HCT116 (cell line): ENCODE measurements around the gene GPR63. TPM values are rescaled to one million over a fixed set of nuclear protein-coding genes. Genes with fewer than 3 reads are reported as not detected.

ENCODE experiments used
- ATAC-seq: fragments of 200-7000 bp; cut with Tn5 transposase; 2 replicates; pipeline ENCODE4 v1.9.1; 2020; ENCODE audit warnings: mild to moderate bottlenecking, moderate library complexity
- BruUV-seq: library from RNA; stranded (reverse); fragments of 400-500 nt; replicated peaks from 2 replicates; lab custom pipeline; 2021; lab: Mats Ljungman, UMichigan
- CTCF ChIA-PET: fragments of 300-600 bp; sonication (Branson Sonifier 250); formaldehyde crosslinking; loops from one replicate; lab custom pipeline; 2021; ENCODE audit warnings: antibody characterized with exemption; lab: Charles Lee
- POLR2A ChIA-PET: fragments of 300-600, 350-600 bp; sonication (Branson Sonifier 250); formaldehyde crosslinking; loops from one replicate; lab custom pipeline; 2021; ENCODE audit warnings: antibody characterized with exemption; lab: Charles Lee
- RAD21 ChIA-PET, 2 experiments: fragments of 300-600 bp; sonication (Branson Sonifier 250); formaldehyde crosslinking; loops; one replicate each; lab custom pipeline; 2023; ENCODE audit warnings: low total read pairs in 2 of 2; ENCODE audit not compliant: uncharacterized antibody in 2 of 2, unreplicated experiment in 2 of 2, low non-redundant PET in 1 of 2; lab: Charles Lee
- DNase-seq: peaks from one replicate; pipeline ENCODE4 v3.0.0-alpha.2; 2010; ENCODE audit warnings: low read depth, low spot score
- H2AFZ ChIP-seq: fragments of 200-600 bp; shearing (Covaris generic), sonication (generic); 2 replicates; pipeline ENCODE4 v1.6.1; 2017; ENCODE audit warnings: low read depth, mixed run types, mixed read lengths, antibody characterized with exemption, low read length; ENCODE audit not compliant: poor library complexity, severe bottlenecking
- H3K27ac ChIP-seq: 2 replicates; pipeline ENCODE4 v1.5.1; 2012; ENCODE audit warnings: low read depth, low read length
- H3K27me3 ChIP-seq: fragments of 200-600 bp; sonication (generic); 2 replicates; pipeline ENCODE4 v1.6.1; 2016; ENCODE audit warnings: mixed run types, low read length, mixed read lengths; ENCODE audit not compliant: insufficient read depth
- H3K36me3 ChIP-seq, 2 experiments: fragments of 200-500 bp in 1 of 2; fragments of 200-600 bp in 1 of 2; sonication (Bioruptor generic) in 1 of 2; sonication (generic) in 1 of 2; 2 replicates each; pipeline versions ENCODE4 v1.5.1 to v1.6.1; 2014 to 2016; ENCODE audit warnings: low read length in 2 of 2, inconsistent platforms in 1 of 2, mixed read lengths in 1 of 2, mixed run types in 1 of 2; ENCODE audit not compliant: insufficient read depth in 2 of 2, control insufficient read depth in 1 of 2
- H3K4me1 ChIP-seq, 2 experiments: fragments of 200-600 bp in 1 of 2; sonication (generic) in 1 of 2; 2 replicates each; pipeline versions ENCODE4 v1.5.1 to v1.6.1; 2012 to 2017; ENCODE audit warnings: low read length in 2 of 2, inconsistent platforms in 1 of 2, mild to moderate bottlenecking in 1 of 2, mixed read lengths in 1 of 2, mixed run types in 1 of 2, moderate library complexity in 1 of 2; ENCODE audit not compliant: insufficient read depth in 2 of 2, control insufficient read depth in 1 of 2
- H3K4me2 ChIP-seq: fragments of 200-600 bp; sonication (generic); 2 replicates; pipeline ENCODE4 v1.6.1; 2017; ENCODE audit warnings: mixed run types, low read length, mixed read lengths
- H3K4me3 ChIP-seq, 2 experiments: fragments of 200-600 bp in 1 of 2; sonication (generic) in 1 of 2; replicated peaks in 1 of 2; 2 replicates each; pipeline ENCODE4 v1.5.1; 2011 to 2016; ENCODE audit warnings: low read length in 2 of 2, control low read depth in 1 of 2, low read depth in 1 of 2, mild to moderate bottlenecking in 1 of 2, mixed read lengths in 1 of 2, mixed run types in 1 of 2
- H3K79me2 ChIP-seq: fragments of 200-600 bp; sonication (generic); 2 replicates; pipeline ENCODE4 v1.6.1; 2017; ENCODE audit warnings: mild to moderate bottlenecking, mixed run types, low read length, moderate library complexity, mixed read lengths; ENCODE audit not compliant: insufficient read depth
- H3K9ac ChIP-seq: fragments of 200-600 bp; sonication (generic); 2 replicates; pipeline ENCODE4 v1.6.1; 2016; ENCODE audit warnings: low read length, mixed read lengths
- H3K9me2 ChIP-seq: fragments of 200-600 bp; sonication (generic), shearing (Covaris generic); 2 replicates; pipeline ENCODE4 v1.6.1; 2017; ENCODE audit warnings: mixed run types, mild to moderate bottlenecking, moderate library complexity; ENCODE audit not compliant: insufficient read depth
- H3K9me3 ChIP-seq, 2 experiments: fragments of 200-500 bp in 1 of 2; fragments of 200-600 bp in 1 of 2; sonication (Bioruptor generic) in 1 of 2; sonication (generic) in 1 of 2; 2 replicates each; pipeline ENCODE4 v1.6.1; 2014 to 2017; ENCODE audit warnings: low read length in 2 of 2, mixed read lengths in 2 of 2, inconsistent platforms in 1 of 2, low read depth in 1 of 2, mild to moderate bottlenecking in 1 of 2, mixed run types in 1 of 2, moderate library complexity in 1 of 2; ENCODE audit not compliant: control insufficient read depth in 1 of 2, insufficient read depth in 1 of 2
- H4K20me1 ChIP-seq: fragments of 200-600 bp; sonication (generic), shearing (Covaris generic); 2 replicates; pipeline ENCODE4 v1.6.1; 2017; ENCODE audit warnings: mixed run types, mild to moderate bottlenecking, moderate library complexity; ENCODE audit not compliant: insufficient read depth
- EGR1 ChIP-seq: IDR thresholded peaks from 2 replicates; pipeline ENCODE4 v1.6.1; 2012; ENCODE audit warnings: low read depth
- ELF1 ChIP-seq: IDR thresholded peaks from 2 replicates; pipeline ENCODE4 v1.6.1; 2012; ENCODE audit warnings: low read depth, borderline replicate concordance
- EZH2phosphoT487 ChIP-seq: fragments of 200-600 bp; IDR thresholded peaks from 2 replicates; pipeline ENCODE4 v1.6.1; 2018; ENCODE audit warnings: antibody characterized with exemption, borderline replicate concordance
- FOSL1 ChIP-seq: IDR thresholded peaks from 2 replicates; pipeline ENCODE4 v1.6.1; 2012; ENCODE audit warnings: low read depth
- RAD21 ChIP-seq: IDR thresholded peaks from 2 replicates; pipeline ENCODE4 v1.6.1; 2012; ENCODE audit warnings: low read depth, mild to moderate bottlenecking
- SP1 ChIP-seq: IDR thresholded peaks from 2 replicates; pipeline ENCODE4 v1.6.1; 2012; ENCODE audit warnings: low read depth
- SRF ChIP-seq: IDR thresholded peaks from 2 replicates; pipeline ENCODE4 v1.6.1; 2012; ENCODE audit warnings: low read depth
- TCF7L2 ChIP-seq: IDR thresholded peaks from 2 replicates; pipeline ENCODE4 v1.7.0; 2011; ENCODE audit warnings: borderline replicate concordance, inconsistent platforms; ENCODE audit not compliant: insufficient read depth, insufficient read length; ENCODE audit errors: extremely low read depth
- YY1 ChIP-seq: IDR thresholded peaks from 2 replicates; pipeline ENCODE4 v1.6.1; 2011; ENCODE audit warnings: low read length, low read depth, moderate library complexity, mild to moderate bottlenecking; ENCODE audit not compliant: insufficient replicate concordance; ENCODE audit errors: extremely low read depth
- ZFX ChIP-seq: fragments of 450-650 bp; IDR thresholded peaks from 2 replicates; pipeline ENCODE4 v1.6.1; 2017
- intact Hi-C: fragments of 100-400 bp; cut with micrococcal nuclease; formaldehyde crosslinking; loops from 2 replicates; pipeline ENCODE4 v1.10.0; 2022
- total RNA-seq: library from RNA; stranded (reverse); gene quantifications from one replicate; pipeline ENCODE4 v1.2.1, GENCODE V29; 2021; ENCODE audit not compliant: unreplicated experiment
- TF ChIP-seq, protein P1 (sequence below): IDR thresholded peaks from 2 replicates; pipeline ENCODE4 v1.6.1; 2012
- TF ChIP-seq, protein P2 (sequence below): IDR thresholded peaks from 2 replicates; pipeline ENCODE4 v1.6.1; 2011; ENCODE audit warnings: mild to moderate bottlenecking, low read length, moderate library complexity; ENCODE audit not compliant: insufficient replicate concordance; ENCODE audit errors: extremely low read depth
- TF ChIP-seq, protein P3 (sequence below): IDR thresholded peaks from 2 replicates; pipeline ENCODE4 v1.6.1; 2012

The GPR63 gene
- total RNA-seq, 1 experiment from 2014 or later: 3.5 TPM

DNA sequence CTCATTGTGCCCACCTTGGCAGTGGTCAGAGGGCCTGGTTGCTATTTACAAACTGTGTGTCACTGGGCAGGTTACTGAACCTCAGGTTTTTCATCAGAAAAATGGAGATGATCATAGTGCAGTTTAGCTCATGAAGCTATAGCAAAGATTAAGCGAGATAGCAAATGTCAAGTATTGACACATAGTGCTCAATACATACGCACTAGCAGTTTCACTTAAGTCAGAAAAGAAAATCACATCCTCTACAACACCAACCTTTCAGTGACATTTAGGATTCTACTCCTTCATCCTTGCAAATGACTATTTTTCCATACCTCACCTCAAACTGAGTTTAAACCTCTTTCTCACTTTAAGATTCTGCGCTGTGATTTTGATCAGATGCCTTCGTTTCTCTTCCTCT, 16.2 kb downstream of the GPR63 start:
- Histone ChIP-seq H3K79me2 (peaks cover 17% of the 10 kb centered on the region), H3K27me3 (no peaks in the 10 kb centered on the region), H3K36me3 (no peaks in the 10 kb centered on the region), H3K9ac (no peak overlapping the region), H3K9me2 (no peaks in the 10 kb centered on the region), H3K4me2 (no peak overlapping the region), H3K4me1 (no peaks in the 10 kb centered on the region), H2AFZ (no peak overlapping the region), H3K9me3 (no peaks in the 10 kb centered on the region), H3K4me3 (no peak overlapping the region), H3K27ac (no peak overlapping the region), H4K20me1 (no peaks in the 10 kb centered on the region)
- intact Hi-C loops: no loop called here
- CTCF ChIA-PET: no interaction called here
- RAD21 ChIA-PET: no interaction called here
- DNase-seq: no peak
- BruUV-seq: no TSS peak
- TF ChIP-seq ELF1 (no peak), TCF7L2 (no peak), SRF (no peak), RAD21 (no peak), YY1 (no peak), EGR1 (no peak), ZFX (no peak), FOSL1 (no peak), EZH2phosphoT487 (no peak), SP1 (no peak)
- TF ChIP-seq, protein P1, sequence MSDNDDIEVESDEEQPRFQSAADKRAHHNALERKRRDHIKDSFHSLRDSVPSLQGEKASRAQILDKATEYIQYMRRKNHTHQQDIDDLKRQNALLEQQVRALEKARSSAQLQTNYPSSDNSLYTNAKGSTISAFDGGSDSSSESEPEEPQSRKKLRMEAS: no peak
- TF ChIP-seq, protein P2, sequence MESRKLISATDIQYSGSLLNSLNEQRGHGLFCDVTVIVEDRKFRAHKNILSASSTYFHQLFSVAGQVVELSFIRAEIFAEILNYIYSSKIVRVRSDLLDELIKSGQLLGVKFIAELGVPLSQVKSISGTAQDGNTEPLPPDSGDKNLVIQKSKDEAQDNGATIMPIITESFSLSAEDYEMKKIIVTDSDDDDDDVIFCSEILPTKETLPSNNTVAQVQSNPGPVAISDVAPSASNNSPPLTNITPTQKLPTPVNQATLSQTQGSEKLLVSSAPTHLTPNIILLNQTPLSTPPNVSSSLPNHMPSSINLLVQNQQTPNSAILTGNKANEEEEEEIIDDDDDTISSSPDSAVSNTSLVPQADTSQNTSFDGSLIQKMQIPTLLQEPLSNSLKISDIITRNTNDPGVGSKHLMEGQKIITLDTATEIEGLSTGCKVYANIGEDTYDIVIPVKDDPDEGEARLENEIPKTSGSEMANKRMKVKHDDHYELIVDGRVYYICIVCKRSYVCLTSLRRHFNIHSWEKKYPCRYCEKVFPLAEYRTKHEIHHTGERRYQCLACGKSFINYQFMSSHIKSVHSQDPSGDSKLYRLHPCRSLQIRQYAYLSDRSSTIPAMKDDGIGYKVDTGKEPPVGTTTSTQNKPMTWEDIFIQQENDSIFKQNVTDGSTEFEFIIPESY: no peak
- TF ChIP-seq, protein P3, sequence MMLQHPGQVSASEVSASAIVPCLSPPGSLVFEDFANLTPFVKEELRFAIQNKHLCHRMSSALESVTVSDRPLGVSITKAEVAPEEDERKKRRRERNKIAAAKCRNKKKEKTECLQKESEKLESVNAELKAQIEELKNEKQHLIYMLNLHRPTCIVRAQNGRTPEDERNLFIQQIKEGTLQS: no peak
- no peak for ATAC-seq
- POLR2A ChIA-PET: no interaction called here
